Activated gamma-delta T cell treated with Interleukin-2 at 50 U/mL for 16 hours (primary cell): ENCODE data around the gene KCNK4.
"Not testable (repeated sequence)": the region's sequence is repeated elsewhere in the genome, so short reads cannot be mapped to it uniquely, and the experiment has no call there.

Source experiments
- DNase-seq: peaks from one replicate; pipeline ENCODE4 v3.0.0-alpha.2; 2020

The KCNK4 gene

DNA sequence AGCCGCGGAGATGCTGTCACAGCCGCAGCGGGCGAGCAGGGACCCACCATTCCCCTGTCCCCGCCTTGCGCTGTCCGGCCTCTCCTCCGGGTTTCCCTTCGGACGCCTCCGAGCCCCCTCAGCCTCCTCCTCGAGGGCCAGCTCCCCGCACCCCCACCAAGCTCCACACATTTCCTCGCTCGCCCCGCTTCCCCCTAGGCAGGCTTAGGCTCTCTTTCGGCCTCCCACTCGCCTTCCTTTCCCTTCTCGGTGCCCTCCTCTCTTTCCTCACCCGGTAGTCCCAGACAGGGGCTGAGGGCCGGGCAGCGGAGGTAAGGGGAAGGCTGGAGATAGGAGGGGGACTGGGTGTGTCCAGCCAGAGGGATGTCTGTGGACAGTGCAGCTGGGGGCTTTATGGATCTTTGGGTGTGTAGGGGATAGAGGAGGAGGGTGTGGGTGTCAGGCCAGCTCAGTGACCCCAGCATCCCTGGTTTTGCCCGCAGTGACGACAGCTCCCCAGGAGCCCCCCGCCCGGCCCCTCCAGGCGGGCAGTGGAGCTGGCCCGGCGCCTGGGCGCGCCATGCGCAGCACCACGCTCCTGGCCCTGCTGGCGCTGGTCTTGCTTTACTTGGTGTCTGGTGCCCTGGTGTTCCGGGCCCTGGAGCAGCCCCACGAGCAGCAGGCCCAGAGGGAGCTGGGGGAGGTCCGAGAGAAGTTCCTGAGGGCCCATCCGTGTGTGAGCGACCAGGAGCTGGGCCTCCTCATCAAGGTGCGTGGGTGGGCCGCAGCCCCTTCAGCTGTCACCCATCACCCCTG lies 1.6 kb downstream of the KCNK4 start:
- DNase-seq, result no peak

DNA sequence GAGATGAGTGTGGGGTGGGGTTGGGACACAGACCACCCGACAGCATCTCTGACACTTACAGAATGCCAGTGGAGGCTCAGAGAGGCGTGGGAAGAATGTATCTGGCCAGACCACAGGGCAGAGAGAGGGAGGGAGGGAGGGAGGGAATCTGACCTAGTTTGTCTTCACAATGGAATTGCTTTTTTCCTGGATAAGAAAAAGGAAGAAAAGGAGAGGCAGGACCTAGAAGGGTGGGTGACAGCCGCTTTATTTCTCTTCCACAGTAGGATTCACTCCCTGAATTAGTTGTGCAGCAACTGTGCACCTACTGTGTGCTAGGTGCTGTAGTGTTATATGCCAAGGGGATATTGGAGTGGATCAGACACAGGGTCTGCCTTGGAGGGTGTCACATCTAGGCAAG lies 3.7 kb downstream of the KCNK4 start:
- no peak for DNase-seq

DNA sequence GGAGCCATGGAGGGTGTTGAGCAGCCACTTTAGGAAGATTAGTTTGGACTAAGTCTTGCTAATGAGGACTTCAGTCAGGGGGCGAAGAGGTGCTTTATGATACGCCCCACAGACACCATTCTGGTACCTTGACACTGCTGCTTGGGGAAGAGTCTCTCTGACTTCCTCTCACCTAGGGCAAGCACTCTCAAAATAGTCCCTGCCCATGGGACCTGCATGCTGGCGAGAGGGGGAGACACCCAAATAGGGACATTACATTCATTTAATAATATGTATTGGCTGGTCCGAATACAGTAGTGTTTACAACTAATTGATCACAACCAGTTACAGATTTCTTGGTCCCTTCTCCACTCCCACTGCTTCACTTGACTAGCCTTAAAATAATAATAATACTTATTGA lies 4.7 kb downstream of the KCNK4 start:
- DNase-seq, result no peak

DNA sequence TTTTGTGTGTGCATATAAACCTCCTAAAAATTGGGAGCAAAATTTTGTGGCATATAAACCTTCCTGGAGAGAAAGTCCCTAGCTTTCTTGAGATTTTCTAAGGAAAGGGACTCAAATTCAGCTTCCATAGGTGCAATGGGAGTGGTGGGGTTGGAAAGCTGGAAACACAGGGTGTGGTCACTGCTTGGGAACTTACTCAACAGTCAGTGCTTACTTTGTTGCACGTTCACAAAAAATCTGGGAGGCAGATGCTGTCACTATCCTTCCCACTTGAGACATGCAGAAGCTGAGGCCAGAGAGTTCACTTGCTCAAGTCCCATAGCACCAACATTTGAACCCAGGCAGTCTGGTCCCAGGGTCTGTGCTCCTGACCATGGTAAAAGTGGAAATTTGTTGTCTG lies 5.1 kb downstream of the KCNK4 start:
- no peak for DNase-seq

DNA sequence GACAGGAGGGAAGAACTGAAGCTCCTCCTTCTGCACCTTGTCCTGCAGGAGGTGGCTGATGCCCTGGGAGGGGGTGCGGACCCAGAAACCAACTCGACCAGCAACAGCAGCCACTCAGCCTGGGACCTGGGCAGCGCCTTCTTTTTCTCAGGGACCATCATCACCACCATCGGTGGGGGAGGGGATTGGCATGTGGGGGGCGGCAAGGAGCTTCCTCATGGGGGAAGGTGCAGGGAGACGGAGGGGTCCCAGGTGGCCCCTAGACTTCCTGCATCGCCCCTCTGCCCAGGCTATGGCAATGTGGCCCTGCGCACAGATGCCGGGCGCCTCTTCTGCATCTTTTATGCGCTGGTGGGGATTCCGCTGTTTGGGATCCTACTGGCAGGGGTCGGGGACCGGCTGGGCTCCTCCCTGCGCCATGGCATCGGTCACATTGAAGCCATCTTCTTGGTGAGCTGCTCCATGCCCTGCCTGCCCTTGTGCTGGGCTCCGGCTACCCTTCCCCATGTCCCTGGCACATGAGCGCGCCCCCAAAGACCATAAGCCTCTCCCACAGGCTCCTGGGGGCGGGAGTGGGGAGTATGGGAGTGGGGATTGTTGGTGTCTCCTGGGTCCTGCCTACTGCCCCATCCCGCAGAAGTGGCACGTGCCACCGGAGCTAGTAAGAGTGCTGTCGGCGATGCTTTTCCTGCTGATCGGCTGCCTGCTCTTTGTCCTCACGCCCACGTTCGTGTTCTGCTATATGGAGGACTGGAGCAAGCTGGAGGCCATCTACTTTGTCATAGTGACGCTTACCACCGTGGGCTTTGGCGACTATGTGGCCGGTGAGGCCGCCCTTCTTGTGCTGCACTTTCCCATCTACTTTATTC lies 6.0 kb downstream of the KCNK4 start:
- no peak for DNase-seq

DNA sequence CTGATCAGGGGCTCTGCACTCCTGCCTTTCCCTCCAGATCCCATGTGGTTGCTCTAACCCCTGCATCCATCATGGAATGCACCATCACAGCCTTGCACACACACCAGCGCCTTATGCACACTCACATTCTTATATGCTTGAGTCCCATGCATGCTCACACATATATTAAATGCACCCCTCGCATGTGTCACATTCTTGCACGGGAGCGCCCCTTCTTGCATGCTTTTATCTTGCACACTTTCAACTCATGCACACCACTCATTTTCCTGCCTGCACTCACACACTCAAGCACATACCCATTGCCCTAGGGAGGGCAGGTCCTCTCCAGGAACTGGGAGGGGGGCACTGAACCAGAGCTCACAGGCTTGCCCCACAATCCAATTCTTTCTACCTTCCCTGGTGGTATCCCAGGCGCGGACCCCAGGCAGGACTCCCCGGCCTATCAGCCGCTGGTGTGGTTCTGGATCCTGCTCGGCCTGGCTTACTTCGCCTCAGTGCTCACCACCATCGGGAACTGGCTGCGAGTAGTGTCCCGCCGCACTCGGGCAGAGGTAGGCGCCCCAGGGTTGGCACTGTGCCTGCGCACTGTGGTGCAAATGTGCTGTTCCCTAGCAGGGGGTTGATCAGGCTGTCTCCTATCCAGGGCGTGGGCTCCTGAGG lies 6.7 kb downstream of the KCNK4 start:
- DNase-seq, result no peak

DNA sequence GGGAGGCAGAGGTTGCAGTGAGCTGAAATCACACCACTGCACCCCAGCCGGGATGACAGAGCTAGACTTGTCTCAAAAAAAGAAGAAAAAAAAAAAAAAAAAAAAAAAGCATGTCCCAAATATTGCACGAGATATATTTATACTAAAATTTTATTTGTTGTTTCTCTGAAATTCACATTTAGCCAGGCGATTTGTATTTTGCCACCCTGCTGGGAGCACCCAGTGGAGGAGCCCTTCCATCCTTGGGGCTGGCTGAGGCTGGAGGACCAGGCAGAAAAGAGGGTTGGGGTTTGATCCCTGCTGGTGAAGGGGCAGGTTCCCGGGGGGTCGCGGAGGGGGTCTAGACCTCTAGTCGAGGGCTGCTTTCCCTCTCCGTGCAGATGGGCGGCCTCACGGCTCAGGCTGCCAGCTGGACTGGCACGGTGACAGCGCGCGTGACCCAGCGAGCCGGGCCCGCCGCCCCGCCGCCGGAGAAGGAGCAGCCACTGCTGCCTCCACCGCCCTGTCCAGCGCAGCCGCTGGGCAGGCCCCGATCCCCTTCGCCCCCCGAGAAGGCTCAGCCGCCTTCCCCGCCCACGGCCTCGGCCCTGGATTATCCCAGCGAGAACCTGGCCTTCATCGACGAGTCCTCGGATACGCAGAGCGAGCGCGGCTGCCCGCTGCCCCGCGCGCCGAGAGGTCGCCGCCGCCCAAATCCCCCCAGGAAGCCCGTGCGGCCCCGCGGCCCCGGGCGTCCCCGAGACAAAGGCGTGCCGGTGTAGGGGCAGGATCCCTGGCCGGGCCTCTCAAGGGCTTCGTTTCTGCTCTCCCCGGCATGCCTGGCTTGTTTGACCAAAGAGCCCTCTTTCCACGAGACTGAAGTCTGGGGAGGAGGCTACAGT lies 8.1 kb downstream of the KCNK4 start:
- no peak for DNase-seq

DNA sequence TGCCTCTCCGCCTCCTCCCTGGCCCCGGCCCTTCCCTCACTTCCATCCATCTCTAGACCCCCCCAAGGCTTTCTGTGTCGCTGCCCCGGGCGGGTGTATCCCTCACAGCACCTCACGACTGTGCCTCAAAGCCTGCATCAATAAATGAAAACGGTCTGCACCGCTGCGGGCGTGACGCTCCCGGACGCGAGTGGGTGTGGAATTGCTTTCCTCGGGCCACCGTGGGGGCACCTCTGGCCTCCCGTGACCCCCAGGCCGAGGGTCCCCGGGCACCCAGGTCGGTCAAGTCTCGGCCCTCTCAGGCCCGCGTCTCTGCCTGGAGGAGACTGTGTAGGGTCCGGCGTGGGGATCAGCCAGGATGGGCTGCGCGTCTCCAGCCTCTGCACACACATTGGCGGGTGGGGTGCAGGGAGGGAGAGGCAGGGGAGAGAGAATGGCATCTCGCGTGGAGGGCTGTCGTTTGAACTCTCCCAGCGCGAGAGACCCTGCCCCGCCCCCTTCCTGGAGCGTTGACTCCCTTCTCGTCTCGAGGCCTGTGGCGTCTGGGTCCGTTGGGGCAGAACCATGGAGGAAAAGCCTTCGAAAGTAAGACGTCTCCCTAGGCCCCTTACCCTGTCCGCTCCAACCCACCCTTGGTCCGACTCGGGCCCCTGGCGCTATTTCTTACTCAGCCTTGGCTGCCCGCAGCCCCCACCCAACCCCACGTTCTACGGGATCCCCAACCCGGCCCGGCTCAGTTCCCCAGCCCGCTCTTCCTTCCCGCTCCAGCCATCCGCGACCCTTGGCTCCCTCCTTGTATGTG lies 8.9 kb downstream of the KCNK4 start, which contains the start of gene CATSPERZ:
Gene CATSPERZ (plus strand): TSS at position 512 of the 802 bp plus-strand sequence. CDS start 53 bp downstream, at position 565.
- DNase-seq, result no peak

DNA sequence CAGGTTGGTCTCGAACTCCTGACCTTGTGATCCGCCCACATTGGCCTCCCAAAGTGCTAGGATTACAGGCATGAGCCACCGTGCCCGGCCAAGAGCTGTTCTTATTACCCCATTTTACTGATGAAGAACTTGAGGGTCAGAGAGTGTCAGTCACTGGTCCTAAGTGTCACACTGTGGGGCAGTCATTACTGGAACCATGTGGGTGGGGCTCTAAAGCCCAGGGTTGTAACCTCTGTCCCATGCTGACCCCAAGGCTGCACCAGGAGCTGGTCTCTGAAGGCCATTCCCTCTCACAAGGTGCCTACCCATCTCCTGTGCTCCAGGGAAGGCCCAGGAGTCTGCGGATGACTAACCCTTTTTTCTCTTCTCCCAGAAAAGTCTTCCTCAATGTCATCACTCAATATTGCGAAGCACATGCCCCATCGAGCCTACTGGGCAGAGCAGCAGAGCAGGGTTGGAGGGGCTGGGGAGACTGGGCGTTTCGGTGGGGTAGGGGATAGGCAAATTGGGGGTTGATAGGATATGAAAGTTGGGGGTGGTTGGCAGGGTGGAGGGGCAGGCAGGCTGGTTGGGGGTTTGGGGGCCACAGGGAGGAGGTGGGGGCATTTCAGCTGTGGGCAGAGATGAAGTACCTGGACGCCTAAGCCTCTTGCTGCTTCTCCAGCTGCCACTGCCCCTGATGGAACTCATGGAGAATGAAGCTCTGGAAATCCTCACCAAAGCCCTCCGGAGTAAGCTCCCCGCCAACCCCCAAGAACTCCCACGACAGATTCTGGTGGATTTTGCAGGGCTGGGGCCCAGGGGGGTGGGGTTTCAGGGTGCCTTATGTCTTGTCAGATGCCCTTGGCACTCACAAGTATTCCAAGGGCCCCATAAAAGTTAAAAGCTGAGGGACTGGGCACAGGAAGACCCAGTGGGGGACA lies 12.3 kb downstream of the KCNK4 start:
- no peak for DNase-seq

DNA sequence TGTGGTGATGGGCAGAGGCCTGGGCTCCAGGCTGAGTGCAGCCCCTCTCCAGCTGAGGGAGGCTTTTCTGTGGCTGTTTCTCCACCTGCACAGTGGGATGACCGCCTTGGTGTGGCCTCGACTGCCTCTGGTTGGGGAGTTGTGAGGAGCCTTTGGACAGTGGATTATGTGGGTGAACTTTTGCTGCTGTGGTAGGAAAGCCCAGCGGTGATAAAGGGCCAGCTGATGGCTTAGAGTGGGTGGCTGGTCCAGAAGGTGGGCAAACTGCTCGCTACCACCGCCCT lies 12.9 kb downstream of the KCNK4 start:
- DNase-seq, result no peak

DNA sequence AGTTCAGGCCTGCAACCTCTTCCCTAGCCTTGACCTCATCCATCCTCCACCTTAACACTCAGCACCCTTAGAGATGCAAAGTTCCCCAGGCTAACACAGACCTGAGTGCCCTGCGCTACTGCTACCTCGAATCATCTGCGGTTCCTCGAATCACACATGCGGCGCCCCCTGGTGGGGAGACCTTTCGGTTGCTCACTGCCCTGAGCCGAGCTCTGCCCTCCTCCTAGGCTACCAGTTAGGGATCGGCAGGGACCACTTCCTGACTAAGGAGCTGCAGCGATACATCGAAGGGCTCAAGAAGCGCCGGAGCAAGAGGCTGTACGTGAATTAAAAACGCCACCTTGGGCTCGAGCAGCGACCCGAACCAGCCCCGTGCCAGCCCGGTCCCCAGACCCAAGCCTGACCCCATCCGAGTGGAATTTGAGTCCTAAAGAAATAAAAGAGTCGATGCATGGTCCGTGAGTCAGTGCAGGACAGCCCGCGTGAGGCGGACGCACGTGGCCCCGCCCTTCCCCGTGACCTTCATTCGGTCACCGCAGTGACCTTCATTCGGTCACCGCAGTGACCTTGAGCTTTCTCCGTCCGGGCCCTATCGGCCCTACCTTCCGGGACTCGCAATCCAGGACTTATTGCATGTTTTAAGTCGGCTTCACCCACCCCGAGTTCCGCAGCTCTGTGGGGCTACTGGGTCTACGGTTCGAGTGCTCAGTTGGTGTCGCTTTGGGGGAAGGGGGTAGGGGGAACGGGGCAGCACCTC lies 13.4 kb downstream of the KCNK4 start:
- DNase-seq, result peak; percentile 96

DNA sequence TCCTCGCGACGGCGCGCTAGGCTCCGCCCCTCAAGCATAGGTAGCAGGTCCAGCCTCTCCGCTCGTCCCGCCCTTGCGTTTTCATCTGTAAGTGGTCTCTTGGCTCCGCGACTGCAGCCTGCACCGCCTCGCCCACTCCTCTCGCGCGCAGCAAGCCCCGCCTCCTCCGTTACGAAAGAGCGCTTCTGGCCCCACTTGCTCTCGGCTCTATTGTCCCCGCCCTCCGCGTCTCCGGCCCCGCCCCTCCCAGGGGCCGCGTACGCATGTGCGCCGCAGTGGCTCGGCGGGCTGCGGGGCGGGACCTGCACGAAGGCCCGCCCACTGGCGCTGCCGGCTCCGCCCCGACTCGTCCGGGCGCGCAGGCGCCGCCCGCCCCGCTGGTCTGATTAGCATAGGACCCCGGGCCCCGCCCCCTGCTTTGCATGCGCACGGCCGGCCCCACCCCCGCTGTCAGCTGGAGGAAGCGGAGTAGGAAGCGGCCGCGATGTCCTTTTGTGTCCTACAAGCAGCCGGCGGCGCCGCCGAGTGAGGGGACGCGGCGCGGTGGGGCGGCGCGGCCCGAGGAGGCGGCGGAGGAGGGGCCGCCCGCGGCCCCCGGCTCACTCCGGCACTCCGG lies 14.1 kb downstream of the KCNK4 start, which contains the start of gene ESRRA:
Gene ESRRA (plus strand): TSS at position 450 of the 616 bp plus-strand sequence. CDS start 1,656 bp downstream, outside the sequence.
- peak; percentile 100 for DNase-seq

DNA sequence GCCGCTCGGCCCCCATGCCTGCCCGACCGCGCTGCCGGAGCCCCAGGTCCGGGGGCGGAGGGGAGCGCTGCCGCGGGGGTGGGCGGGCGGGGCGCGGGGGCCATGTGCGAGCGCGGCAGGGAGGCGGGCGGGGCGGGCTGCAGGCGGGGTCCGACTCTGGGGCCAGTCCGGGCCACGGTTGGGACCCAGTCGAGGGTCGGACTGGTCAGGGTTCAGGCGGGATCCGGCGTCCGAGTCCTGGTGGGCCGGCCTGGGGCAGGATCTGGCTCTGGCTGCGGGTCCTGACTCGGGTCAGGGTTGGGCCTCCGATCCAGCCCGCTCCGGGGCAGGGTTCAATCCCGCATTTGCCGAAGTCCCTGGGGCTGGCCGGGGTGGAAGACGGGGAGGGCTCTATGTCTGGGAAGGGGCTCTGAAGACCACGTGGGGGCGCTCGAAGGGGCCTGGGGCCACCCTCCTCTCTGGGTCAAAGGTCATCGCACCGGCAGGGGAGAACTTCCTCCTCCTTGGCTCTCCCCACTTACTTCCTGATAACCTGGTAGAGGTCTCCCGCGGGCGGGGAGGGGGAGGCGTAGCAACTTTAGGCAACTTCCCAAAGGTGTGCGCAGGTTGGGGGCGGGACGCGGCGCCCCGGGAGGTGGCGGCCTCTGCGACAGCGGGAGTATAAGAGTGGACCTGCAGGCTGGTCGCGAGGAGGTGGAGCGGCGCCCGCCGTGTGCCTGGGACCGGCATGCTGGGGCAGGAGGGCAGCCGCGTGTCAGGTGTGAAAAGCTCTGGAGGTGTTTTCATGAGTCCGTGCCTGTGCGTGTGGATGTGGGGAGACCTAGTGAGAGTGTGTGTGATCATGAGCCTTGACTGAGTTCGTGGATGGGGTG lies 14.8 kb downstream of the KCNK4 start:
- DNase-seq, result peak; percentile 60

DNA sequence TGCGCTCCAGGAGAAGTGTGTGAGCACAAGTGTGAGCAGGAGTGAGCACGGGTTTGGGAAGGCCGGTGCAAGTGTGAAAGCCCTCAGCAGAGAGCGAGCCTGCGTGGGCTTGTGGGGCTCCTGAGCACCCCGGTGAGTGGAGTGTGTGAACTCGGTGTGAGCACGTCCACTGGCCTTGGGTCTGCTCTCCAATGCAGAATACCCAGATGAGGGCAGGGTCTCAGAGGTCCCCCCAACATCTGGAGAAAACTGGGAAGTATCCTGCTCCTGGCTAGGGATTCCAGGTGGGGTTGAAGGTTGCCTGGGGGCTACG lies 15.4 kb downstream of the KCNK4 start:
- no peak for DNase-seq

DNA sequence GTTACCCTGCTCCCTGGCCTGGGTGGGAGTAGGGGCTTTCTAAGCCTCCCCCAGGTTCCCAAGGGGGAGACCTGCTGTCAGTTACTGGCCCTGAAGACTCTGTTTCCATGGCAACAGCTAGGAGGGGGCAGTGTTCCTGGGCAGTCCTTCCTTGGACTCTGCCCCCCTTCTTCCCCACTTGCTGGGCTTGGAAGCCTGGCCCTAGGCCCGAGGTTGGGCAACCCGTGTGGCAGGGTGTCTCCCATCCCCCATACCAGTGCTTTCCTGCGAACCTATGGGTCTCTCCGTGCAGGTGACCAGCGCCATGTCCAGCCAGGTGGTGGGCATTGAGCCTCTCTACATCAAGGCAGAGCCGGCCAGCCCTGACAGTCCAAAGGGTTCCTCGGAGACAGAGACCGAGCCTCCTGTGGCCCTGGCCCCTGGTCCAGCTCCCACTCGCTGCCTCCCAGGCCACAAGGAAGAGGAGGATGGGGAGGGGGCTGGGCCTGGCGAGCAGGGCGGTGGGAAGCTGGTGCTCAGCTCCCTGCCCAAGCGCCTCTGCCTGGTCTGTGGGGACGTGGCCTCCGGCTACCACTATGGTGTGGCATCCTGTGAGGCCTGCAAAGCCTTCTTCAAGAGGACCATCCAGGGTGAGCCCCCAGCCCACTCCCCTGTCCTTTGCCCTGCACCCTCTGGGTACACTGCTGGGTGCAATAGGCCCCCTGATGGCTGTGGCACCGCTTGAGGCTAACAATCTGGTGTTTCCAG lies 15.9 kb downstream of the KCNK4 start:
- no peak for DNase-seq

DNA sequence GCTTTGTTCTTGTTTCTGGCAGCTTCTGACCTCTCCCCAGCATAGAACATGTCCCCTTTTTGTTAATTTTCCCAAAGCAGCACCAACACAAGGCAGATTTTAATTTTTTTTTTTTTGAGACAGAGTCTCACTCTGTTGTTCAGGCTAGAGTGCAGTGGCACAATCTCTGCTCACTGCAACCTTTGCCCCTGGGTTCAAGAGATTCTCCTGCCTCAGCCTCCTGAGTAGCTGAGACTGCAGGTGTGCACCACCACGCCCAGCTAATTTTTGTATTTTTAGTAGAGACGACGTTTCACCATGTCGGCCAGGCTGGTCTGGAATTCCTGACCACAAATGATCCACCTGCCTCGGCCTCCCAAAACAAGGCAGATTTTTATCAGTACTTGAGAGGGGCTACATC lies 16.7 kb downstream of the KCNK4 start:
- not testable (repeated sequence) for DNase-seq

DNA sequence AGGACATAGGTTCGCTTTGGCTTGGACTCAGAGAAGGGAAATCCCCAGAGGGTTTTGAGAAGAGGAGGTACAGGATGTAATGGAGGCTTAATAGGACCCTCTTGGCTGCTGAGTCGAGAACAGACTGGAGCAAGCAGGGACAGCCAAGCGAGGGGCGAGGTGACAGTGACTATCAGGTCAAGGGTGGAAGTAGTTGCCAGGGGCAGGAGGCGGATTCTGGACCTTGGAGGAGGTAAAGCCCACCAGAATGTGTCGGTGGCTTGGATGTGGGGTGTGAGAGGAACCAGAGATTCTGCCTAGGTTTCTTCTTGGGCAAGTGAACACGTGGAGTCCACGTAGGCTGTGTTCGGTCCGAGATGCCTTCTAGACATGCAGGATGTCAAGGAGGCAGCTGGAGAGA lies 21.8 kb downstream of the KCNK4 start:
- no peak for DNase-seq
